Left kidney (tissue), 8 donors: ENCODE data around the gene ACSF2. TPM values are rescaled to one million over a fixed set of nuclear protein-coding genes. Genes with fewer than 3 reads are reported as not detected.
"Not testable (repeated sequence)": the region's sequence is repeated elsewhere in the genome, so short reads cannot be mapped to it uniquely, and the experiment has no call there.

ENCODE experiments used
- DNase-seq: peaks from one replicate; pipeline ENCODE4 v3.0.0-alpha.2; 2013
- long read RNA-seq, 8 donors: transcript quantifications; one replicate each; lab custom pipeline, GENCODE V29; 2026
- polyA plus RNA-seq: library from polyadenylated mRNA; unstranded; fragments of 120-200 nt; gene quantifications from one replicate; pipeline ENCODE4 v1.2.1, GENCODE V29; 2013; ENCODE audit not compliant: insufficient read length

The ACSF2 gene, protein sequence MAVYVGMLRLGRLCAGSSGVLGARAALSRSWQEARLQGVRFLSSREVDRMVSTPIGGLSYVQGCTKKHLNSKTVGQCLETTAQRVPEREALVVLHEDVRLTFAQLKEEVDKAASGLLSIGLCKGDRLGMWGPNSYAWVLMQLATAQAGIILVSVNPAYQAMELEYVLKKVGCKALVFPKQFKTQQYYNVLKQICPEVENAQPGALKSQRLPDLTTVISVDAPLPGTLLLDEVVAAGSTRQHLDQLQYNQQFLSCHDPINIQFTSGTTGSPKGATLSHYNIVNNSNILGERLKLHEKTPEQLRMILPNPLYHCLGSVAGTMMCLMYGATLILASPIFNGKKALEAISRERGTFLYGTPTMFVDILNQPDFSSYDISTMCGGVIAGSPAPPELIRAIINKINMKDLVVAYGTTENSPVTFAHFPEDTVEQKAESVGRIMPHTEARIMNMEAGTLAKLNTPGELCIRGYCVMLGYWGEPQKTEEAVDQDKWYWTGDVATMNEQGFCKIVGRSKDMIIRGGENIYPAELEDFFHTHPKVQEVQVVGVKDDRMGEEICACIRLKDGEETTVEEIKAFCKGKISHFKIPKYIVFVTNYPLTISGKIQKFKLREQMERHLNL
- 122 TPM for polyA plus RNA-seq
- long read RNA-seq, donor 1, partial matches to known transcripts: 28 of 32 reads
- long read RNA-seq, donor 1, other reads (novel, unspliced or antisense): 0 of 32 reads
- long read RNA-seq, donor 2, partial matches to known transcripts: 9 of 12 reads
- long read RNA-seq, donor 2, other reads (novel, unspliced or antisense): 0 of 12 reads
- long read RNA-seq, donor 3, partial matches to known transcripts: 29 of 34 reads
- long read RNA-seq, donor 3, other reads (novel, unspliced or antisense): 0 of 34 reads
- long read RNA-seq, donor 4: 0 reads
- long read RNA-seq, donor 5, transcript ACSF2-201 (16 exons, 2,235 nt): major isoform, 7 of 58 reads
- long read RNA-seq, donor 5, partial matches to known transcripts: 44 of 58 reads
- long read RNA-seq, donor 5, other reads (novel, unspliced or antisense): 0 of 58 reads
- long read RNA-seq, donor 6, transcript ACSF2-201 (16 exons, 2,235 nt): major isoform, 5 of 19 reads
- long read RNA-seq, donor 6, partial matches to known transcripts: 12 of 19 reads
- long read RNA-seq, donor 6, other reads (novel, unspliced or antisense): 0 of 19 reads
- long read RNA-seq, donor 7, partial matches to known transcripts: 26 of 30 reads
- long read RNA-seq, donor 7, other reads (novel, unspliced or antisense): 0 of 30 reads
- long read RNA-seq, donor 8, partial matches to known transcripts: 7 of 9 reads
- long read RNA-seq, donor 8, other reads (novel, unspliced or antisense): 0 of 9 reads

DNA sequence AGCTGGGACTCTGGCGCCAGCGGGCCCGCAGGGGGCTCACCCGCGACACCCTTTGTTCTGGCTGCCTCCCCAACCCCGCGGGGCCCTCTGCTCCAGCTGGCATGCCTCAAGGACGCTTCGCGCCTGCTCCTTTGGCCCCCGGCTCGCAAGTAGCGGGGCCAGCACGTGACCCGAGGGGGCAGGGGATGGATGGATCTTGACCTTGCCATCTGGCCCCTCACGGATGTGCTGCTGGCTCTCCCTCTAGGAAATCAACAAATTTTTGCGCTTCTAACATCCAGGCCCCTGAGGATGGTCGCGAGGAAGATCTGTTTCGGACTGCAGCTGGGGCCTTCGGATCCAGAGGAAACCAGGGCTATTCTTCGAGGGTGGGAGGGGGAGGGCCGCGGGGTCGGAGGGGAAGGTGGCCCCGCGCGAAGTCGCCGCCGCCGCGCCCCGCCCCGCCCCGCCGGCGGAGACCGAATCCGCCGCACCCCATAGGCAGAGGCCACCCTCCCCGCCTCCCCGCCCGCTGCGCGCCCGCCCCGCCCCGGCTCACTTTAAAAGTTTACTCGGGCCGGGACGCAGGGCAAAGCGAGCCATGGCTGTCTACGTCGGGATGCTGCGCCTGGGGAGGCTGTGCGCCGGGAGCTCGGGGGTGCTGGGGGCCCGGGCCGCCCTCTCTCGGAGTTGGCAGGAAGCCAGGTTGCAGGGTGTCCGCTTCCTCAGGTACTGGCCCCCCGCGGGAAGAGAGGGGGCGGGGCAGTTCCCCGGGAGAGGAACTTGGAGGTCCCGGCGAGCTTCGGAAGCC, at the start of gene ACSF2:
Gene ACSF2 (plus strand): TSS at position 537 of the 790 bp plus-strand sequence. CDS start 44 bp downstream, at position 581.
- DNase-seq: no peak

GRCh38 chr17:50379351-50380132, 46.5 kb upstream of the ACSF2 start:
- DNase-seq: no peak

DNA sequence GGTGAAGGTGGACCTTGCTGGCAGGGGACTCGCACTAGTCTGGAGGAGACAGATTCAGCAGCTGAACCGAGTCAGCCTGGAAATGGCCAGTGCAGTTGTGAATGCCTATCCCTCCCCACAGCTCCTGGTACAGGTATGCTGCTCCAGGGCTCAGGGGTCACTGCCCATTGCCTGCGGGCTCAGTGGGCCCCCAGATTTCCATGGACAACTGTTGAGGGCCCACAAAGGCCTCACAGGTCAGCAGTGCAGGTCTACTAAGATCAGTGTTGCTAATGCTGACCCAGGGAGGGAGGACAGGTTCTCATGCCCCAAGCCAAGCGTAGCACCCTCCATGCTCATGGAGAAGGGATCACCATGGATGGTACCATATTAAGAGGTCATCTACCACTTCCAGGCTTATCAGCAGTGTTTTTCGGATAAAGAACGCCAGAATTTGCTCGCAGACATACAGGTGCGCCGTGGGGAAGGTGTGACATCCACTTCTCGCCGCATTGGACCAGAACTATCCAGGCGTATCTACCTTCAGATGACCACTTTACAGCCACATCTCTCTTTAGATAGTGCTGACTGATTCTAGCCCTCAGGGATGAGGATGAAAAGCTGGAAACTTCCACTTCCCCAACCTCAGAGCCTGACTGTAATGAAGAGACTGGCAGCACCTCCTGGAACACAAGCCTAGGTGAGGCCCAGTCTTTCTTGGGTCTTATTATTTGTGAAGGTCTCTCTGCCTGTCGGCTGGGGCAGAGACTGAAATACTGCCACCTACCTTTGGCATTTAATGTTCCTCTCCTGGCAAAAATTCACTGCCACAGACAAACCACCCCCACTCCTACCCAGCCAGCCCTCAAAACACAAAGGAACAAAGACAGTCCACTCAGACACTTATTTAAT, 45.4 kb upstream of the ACSF2 start:
- no peak for DNase-seq

DNA sequence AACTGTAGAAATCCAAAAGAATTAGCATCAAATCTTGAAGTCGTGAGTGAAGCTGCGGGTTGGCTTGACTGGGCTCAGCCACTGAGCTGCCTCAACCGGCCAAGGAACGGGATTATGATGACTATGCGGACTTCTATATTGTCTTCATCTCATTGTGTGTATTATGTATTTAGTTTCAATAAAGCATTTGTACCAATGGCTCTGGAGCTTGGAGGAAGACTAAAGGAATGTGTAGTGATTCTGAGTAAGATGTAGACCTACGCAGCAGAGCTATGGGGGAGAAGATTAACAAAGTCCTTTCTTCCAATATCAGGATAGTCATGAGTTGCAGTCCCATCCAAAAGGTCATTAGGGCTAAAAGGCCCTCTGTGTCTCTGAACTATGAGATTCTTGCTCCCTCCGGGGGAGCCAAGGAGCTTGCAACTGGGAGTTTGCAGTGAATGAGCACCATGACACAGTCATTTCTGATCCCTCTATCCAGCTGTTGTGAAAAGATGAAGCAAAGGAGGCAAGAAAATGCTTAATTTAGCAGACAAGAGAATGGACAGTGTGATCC, 44.7 kb upstream of the ACSF2 start:
- no peak for DNase-seq

DNA sequence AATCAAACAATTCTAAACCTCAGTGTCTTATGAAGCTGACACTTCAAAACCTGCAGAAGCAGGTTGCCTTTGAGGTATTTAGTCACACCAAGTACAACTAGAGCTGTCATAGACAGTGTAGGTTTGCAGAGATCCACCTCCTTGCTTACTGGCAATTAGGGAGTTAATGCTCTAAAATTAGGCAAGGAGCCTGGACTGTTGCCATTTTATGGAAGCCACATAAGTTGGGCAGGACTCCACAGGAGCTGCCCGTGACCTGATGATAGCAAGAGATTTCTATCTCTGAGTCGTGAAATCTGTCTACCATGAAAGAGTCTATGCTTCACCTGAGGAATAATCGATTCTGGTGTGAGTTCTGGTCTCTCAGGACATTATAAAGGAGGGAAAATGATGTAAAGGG, 44.1 kb upstream of the ACSF2 start:
- DNase-seq: no peak

- DNase-seq: no peak
These were observed 43.1 kb upstream of the ACSF2 start for GRCh38 chr17:50382931-50383330.

DNA sequence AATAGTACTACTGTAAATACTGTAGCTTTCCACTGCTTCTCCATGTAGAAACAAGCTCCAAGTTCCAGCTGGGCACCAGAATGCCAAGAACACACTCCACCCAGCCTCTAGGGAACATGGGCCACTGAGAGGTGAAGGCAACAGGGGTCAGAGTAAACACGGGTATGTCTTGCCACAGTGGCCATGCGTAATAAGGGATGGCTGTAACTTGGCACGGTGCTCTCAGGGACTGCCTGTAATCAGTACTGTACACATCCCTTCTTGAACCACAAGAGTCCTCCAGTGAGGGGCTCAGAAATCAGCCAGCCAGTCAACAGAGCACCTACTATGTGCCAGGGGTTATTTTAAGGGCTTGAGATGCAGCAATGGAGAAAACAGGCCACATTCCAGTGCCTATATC, 39.5 kb upstream of the ACSF2 start:
- no peak for DNase-seq

DNA sequence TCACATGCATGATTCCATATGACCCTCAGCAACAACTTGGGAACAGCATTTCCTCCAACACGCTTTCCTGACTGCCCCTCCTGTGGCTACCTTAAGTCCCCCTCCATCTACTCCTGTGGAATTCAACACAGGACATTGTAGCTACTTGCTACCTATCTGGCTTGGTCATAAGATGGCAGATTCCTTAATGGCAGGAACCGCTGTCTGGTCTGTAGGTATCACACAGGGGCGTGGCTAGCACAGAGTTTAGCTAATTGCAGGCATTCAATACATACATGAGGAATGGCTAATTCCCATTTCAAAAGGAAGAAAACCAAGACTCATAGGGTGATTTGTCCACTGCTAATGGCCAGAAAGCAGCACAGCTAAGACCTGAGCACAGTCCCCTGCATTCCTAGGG, 37.3 kb upstream of the ACSF2 start:
- no peak for DNase-seq

- no peak for DNase-seq
These were observed 36.5 kb upstream of the ACSF2 start for GRCh38 chr17:50389534-50389933.

- no peak for DNase-seq
These were observed 33.4 kb upstream of the ACSF2 start for GRCh38 chr17:50392621-50393020.

GRCh38 chr17:50393700-50394099, 32.3 kb upstream of the ACSF2 start:
- no peak for DNase-seq

- no peak for DNase-seq
These were observed 31.3 kb upstream of the ACSF2 start for GRCh38 chr17:50394711-50395110.

- DNase-seq: peak; percentile 22
These were observed 29.5 kb upstream of the ACSF2 start for GRCh38 chr17:50396261-50397110.

DNA sequence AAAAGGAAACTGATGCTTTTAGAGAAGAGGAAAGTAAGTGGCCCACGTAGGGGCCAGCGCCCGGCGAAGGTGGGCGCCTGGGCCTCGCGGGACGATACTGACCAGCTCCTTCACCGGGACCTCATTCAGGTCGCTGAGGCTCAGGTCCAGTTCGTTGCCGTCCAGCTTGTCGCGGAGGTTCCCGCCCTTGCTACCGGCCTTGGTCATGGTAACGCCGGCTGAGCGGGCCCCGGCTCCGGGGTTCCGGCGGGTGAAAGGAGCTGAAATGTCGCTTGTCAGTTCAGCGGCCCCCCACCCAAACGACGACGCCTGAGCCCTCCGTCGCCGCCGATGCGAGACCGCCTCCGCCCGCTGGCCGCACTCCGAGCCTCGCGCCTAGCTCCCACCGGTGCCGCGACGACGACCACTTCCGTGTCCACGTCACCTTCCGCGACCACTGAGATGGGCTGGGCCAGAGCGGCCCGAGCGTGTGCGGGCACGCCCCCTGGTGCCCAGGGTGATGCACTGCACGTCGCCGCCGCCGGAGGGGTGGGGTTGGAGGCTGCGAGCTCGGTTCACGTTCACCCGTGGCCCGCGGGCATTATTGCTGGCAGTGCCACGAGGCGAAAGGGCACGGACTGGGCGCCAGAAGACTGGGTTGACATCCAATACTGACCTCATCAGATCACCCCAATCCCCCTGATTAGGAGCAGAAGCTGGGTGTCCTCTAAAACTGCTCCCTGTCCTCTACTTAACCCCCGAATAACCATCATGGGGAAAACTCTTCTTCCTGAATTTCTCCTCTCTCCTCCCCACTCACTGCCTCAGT, 28.7 kb upstream of the ACSF2 start, which contains the start of gene LRRC59:
Gene LRRC59 (minus strand): TSS at position 413 of the 808 bp plus-strand sequence. CDS start 206 bp downstream, at position 207.
- peak; percentile 79 for DNase-seq

GRCh38 chr17:50397919-50398285, 28.1 kb upstream of the ACSF2 start:
- DNase-seq: no peak

- DNase-seq: not testable (repeated sequence)
These were observed 27.3 kb upstream of the ACSF2 start for GRCh38 chr17:50398672-50399071.

- DNase-seq: not testable (repeated sequence)
These were observed 26.4 kb upstream of the ACSF2 start for GRCh38 chr17:50399591-50399990.
